Measurements from ENCODE around the gene NEURL2. TPM values are rescaled to one million over a fixed set of nuclear protein-coding genes. Genes with fewer than 3 reads are reported as not detected.

NEURL2 gene
- polyA plus RNA-seq (2013, experiment 1 of 2), result 0.75 TPM
- polyA plus RNA-seq (2013, experiment 2 of 2), result 0.62 TPM

GRCh38 chr20:45890985-45891983, at the start of gene NEURL2, which contains the start of gene CTSA:
TSS of gene NEURL2 (minus strand) at chr20:45891208. CDS start at chr20:45890991, 217 bp downstream.
TSS of gene CTSA (plus strand) at chr20:45891335. CDS start at chr20:45891569, 234 bp downstream.
- Histone ChIP-seq H3K9me3 (replicated peaks in 1 of 2; ENCODE audit: control insufficient read depth in 2 of 2, insufficient read depth in 1 of 2, low read depth in 1 of 2, low read length in 2 of 2) (no peaks in the 10 kb centered on the region), H3K18ac (ENCODE audit: low read length) (peak within 1 kb of the TSS; percentile 93), H3K4me3 (ENCODE audit: low read length in 2 of 2) (peak within 1 kb of the TSS; percentile 66 to 88), H3K4ac (ENCODE audit: low read length) (peak within 1 kb of the TSS; percentile 76), H2BK120ac (ENCODE audit: low read depth, low read length) (peak within 1 kb of the TSS; percentile 81), H3K4me1 (ENCODE audit: control insufficient read depth in 2 of 2, insufficient read depth in 1 of 2, low read depth in 1 of 2, low read length in 2 of 2) (peaks cover 5 to 6% of the 10 kb centered on the region in 2 donors), H3K4me2 (ENCODE audit: insufficient read depth, low read length, poor library complexity, severe bottlenecking) (peak within 1 kb of the TSS; percentile 100), H2AK5ac (ENCODE audit: low read depth, low read length) (peak within 1 kb of the TSS; percentile 81), H3K23ac (ENCODE audit: low read depth, low read length, poor library complexity) (peak within 1 kb of the TSS; percentile 96), H3K27ac (replicated peaks; ENCODE audit: low read length) (no peak within 1 kb of the TSS), H3K36me3 (replicated peaks in 1 of 2; ENCODE audit: control insufficient read depth in 2 of 2, insufficient read depth in 2 of 2, low read length in 2 of 2) (peaks cover 5 to 36% of the 10 kb centered on the region in 2 donors), H3K27me3 (ENCODE audit: control insufficient read depth in 3 of 3, insufficient read depth in 3 of 3, low read depth in 1 of 3, low read length in 3 of 3) (peaks cover 0 to 7% (median 0%) of the 10 kb centered on the region in 3 experiments), H4K91ac (ENCODE audit: low read depth, low read length, poor library complexity) (no peak within 1 kb of the TSS), H2BK5ac (ENCODE audit: low read length) (peak within 1 kb of the TSS; percentile 39), H2BK15ac (ENCODE audit: low read length) (peak within 1 kb of the TSS; percentile 46), H2AFZ (ENCODE audit: low read length) (peak within 1 kb of the TSS; percentile 90), H2BK12ac (ENCODE audit: low read length) (peak within 1 kb of the TSS; percentile 86), H3K79me1 (ENCODE audit: low read depth, low read length) (peaks cover 2% of the 10 kb centered on the region), H3K14ac (ENCODE audit: low read length) (peak within 1 kb of the TSS; percentile 56), H3K9ac (ENCODE audit: low read depth, low read length, poor library complexity) (peak within 1 kb of the TSS; percentile 91), H4K8ac (ENCODE audit: low read depth, low read length) (peak within 1 kb of the TSS; percentile 68)
- DNase-seq (ENCODE audit: low spot score), result peak; percentile 78
- no CpG with 5 or more reads among the region's 78 CpGs for WGBS, 2 donors (ENCODE audit: extremely low coverage in 2 of 2, insufficient read length in 2 of 2, insufficient replicate concordance in 1 of 2)

- Histone ChIP-seq H4K8ac (ENCODE audit: low read depth, low read length) (no peak overlapping the region), H3K27me3 (ENCODE audit: control insufficient read depth in 3 of 3, insufficient read depth in 3 of 3, low read depth in 1 of 3, low read length in 3 of 3) (no peaks in the 10 kb centered on the region), H3K4me1 (ENCODE audit: control insufficient read depth in 2 of 2, insufficient read depth in 1 of 2, low read depth in 1 of 2, low read length in 2 of 2) (peaks cover 4 to 7% of the 10 kb centered on the region in 2 donors), H3K36me3 (replicated peaks in 1 of 2; ENCODE audit: control insufficient read depth in 2 of 2, insufficient read depth in 2 of 2, low read length in 2 of 2) (peaks cover 64 to 84% of the 10 kb centered on the region in 2 donors), H3K23ac (ENCODE audit: low read depth, low read length, poor library complexity) (no peak overlapping the region), H3K4me3 (ENCODE audit: low read length in 2 of 2) (no peak overlapping the region), H4K91ac (ENCODE audit: low read depth, low read length, poor library complexity) (no peak overlapping the region), H3K9me3 (replicated peaks in 1 of 2; ENCODE audit: control insufficient read depth in 2 of 2, insufficient read depth in 1 of 2, low read depth in 1 of 2, low read length in 2 of 2) (no peaks in the 10 kb centered on the region), H3K9ac (ENCODE audit: low read depth, low read length, poor library complexity) (no peak overlapping the region), H2BK15ac (ENCODE audit: low read length) (no peak overlapping the region), H3K79me1 (ENCODE audit: low read depth, low read length) (peaks cover 3% of the 10 kb centered on the region), H2BK5ac (ENCODE audit: low read length) (no peak overlapping the region), H2AK5ac (ENCODE audit: low read depth, low read length) (no peak overlapping the region), H2BK12ac (ENCODE audit: low read length) (no peak overlapping the region), H3K18ac (ENCODE audit: low read length) (no peak overlapping the region), H2BK120ac (ENCODE audit: low read depth, low read length) (no peak overlapping the region), H3K14ac (ENCODE audit: low read length) (no peak overlapping the region), H2AFZ (ENCODE audit: low read length) (no peak overlapping the region), H3K27ac (replicated peaks; ENCODE audit: low read length) (no peak overlapping the region), H3K4me2 (ENCODE audit: insufficient read depth, low read length, poor library complexity, severe bottlenecking) (no peak overlapping the region), H3K4ac (ENCODE audit: low read length) (no peak overlapping the region)
- DNase-seq (ENCODE audit: low spot score), result no peak
- WGBS, 2 donors (ENCODE audit: extremely low coverage in 2 of 2, insufficient read length in 2 of 2, insufficient replicate concordance in 1 of 2), result no CpG with 5 or more reads among the region's 13 CpGs
Measured at GRCh38 chr20:45940469-45940868, 49.5 kb upstream of the NEURL2 start.

GRCh38 chr20:45940053-45940452, 49.0 kb upstream of the NEURL2 start:
- H2BK15ac ChIP-seq (ENCODE audit: low read length), result no peak overlapping the region
- H2BK12ac ChIP-seq (ENCODE audit: low read length), result no peak overlapping the region
- H2AK5ac ChIP-seq (ENCODE audit: low read depth, low read length), result no peak overlapping the region
- no peaks in the 10 kb centered on the region for H3K27me3 ChIP-seq (ENCODE audit: control insufficient read depth in 3 of 3, insufficient read depth in 3 of 3, low read depth in 1 of 3, low read length in 3 of 3)
- WGBS, 2 donors (ENCODE audit: extremely low coverage in 2 of 2, insufficient read length in 2 of 2, insufficient replicate concordance in 1 of 2), result no CpG with 5 or more reads among the region's 3 CpGs
- peaks cover 4 to 7% of the 10 kb centered on the region in 2 donors for H3K4me1 ChIP-seq (ENCODE audit: control insufficient read depth in 2 of 2, insufficient read depth in 1 of 2, low read depth in 1 of 2, low read length in 2 of 2)
- no peak overlapping the region for H3K9ac ChIP-seq (ENCODE audit: low read depth, low read length, poor library complexity)
- no peak for DNase-seq (ENCODE audit: low spot score)
- no peak overlapping the region for H3K4me2 ChIP-seq (ENCODE audit: insufficient read depth, low read length, poor library complexity, severe bottlenecking)
- H3K4me3 ChIP-seq (ENCODE audit: low read length in 2 of 2), result no peak overlapping the region
- H3K36me3 ChIP-seq (replicated peaks in 1 of 2; ENCODE audit: control insufficient read depth in 2 of 2, insufficient read depth in 2 of 2, low read length in 2 of 2), result peaks cover 60 to 79% of the 10 kb centered on the region in 2 donors
- H4K8ac ChIP-seq (ENCODE audit: low read depth, low read length), result no peak overlapping the region
- no peak overlapping the region for H3K18ac ChIP-seq (ENCODE audit: low read length)
- no peak overlapping the region for H2BK5ac ChIP-seq (ENCODE audit: low read length)
- no peak overlapping the region for H4K91ac ChIP-seq (ENCODE audit: low read depth, low read length, poor library complexity)
- no peak overlapping the region for H3K14ac ChIP-seq (ENCODE audit: low read length)
- no peak overlapping the region for H3K23ac ChIP-seq (ENCODE audit: low read depth, low read length, poor library complexity)
- H3K27ac ChIP-seq (replicated peaks; ENCODE audit: low read length), result no peak overlapping the region
- no peak overlapping the region for H2AFZ ChIP-seq (ENCODE audit: low read length)
- no peak overlapping the region for H3K4ac ChIP-seq (ENCODE audit: low read length)
- no peak overlapping the region for H2BK120ac ChIP-seq (ENCODE audit: low read depth, low read length)
- H3K79me1 ChIP-seq (ENCODE audit: low read depth, low read length), result peaks cover 3% of the 10 kb centered on the region
- no peaks in the 10 kb centered on the region for H3K9me3 ChIP-seq (replicated peaks in 1 of 2; ENCODE audit: control insufficient read depth in 2 of 2, insufficient read depth in 1 of 2, low read depth in 1 of 2, low read length in 2 of 2)

Data from neuronal stem cell (in vitro differentiated cells).